Activated CD8-positive, alpha-beta T cell treated with anti-CD3 and anti-CD28 coated beads for 36 hours (primary cell): ENCODE data around the gene RILPL2. TPM values are rescaled to one million over a fixed set of nuclear protein-coding genes. Genes with fewer than 3 reads are reported as not detected.
A peak's percentile ranks its signal among the peaks of the same experiment; 100 is the strongest.
"Not testable (repeated sequence)": the region's sequence is repeated elsewhere in the genome, so short reads cannot be mapped to it uniquely, and the experiment has no call there.

ENCODE experiments used
- ATAC-seq: fragments of 200-7000 bp; cut with Tn5 transposase; one replicate; pipeline ENCODE4 v1.10.0; 2021; ENCODE audit warnings: mild to moderate bottlenecking, moderate library complexity
- CTCF ChIA-PET: fragments of 350-600 bp; sonication (Branson Sonifier 250); formaldehyde crosslinking; loops from one replicate; lab custom pipeline; 2021; ENCODE audit warnings: antibody characterized with exemption; lab: Charles Lee
- POLR2A ChIA-PET: fragments of 350-600 bp; sonication (Branson Sonifier 250); formaldehyde crosslinking; loops from one replicate; lab custom pipeline; 2021; ENCODE audit warnings: antibody characterized with exemption; lab: Charles Lee
- DNase-seq: peaks from one replicate; pipeline ENCODE4 v3.0.0-alpha.2; 2020
- H3K27ac Mint-ChIP-seq: one replicate; pipeline ENCODE4 v1.8.0; 2021; ENCODE audit warnings: mild to moderate bottlenecking, mixed read lengths
- H3K27me3 Mint-ChIP-seq: one replicate; pipeline ENCODE4 v1.8.0; 2021; ENCODE audit warnings: mixed read lengths
- H3K36me3 Mint-ChIP-seq: one replicate; pipeline ENCODE4 v1.8.0; 2021; ENCODE audit warnings: low read depth, mixed read lengths
- H3K4me1 Mint-ChIP-seq: one replicate; pipeline ENCODE4 v1.8.0; 2021; ENCODE audit warnings: low read depth, mixed read lengths
- H3K4me3 Mint-ChIP-seq: one replicate; pipeline ENCODE4 v1.8.0; 2021; ENCODE audit warnings: mild to moderate bottlenecking, moderate library complexity, mixed read lengths
- H3K9me3 Mint-ChIP-seq: one replicate; pipeline ENCODE4 v1.8.0; 2021; ENCODE audit warnings: mixed read lengths
- CTCF ChIP-seq: fragments of 200-600 bp; IDR thresholded peaks from one replicate; pipeline ENCODE4 v1.8.0; 2022; ENCODE audit warnings: antibody characterized with exemption, mild to moderate bottlenecking
- intact Hi-C: fragments of 100-400 bp; cut with micrococcal nuclease; formaldehyde crosslinking; loops from one replicate; pipeline ENCODE4 v1.10.0; 2022
- total RNA-seq, 2 experiments: library from RNA; stranded (reverse); gene quantifications; one replicate each; pipeline ENCODE4 v1.2.3, GENCODE V29; 2021

Gene RILPL2
- total RNA-seq, 2 experiments from 2014 or later, result 9.0 to 9.3 TPM

- H3K27me3 Mint-ChIP-seq, result no peaks in the 10 kb centered on the region
- H3K4me1 Mint-ChIP-seq, result peaks cover 23% of the 10 kb centered on the region
- H3K9me3 Mint-ChIP-seq, result no peaks in the 10 kb centered on the region
- POLR2A ChIA-PET, result interaction anchor here (0.9 to 3.8 kb wide), 8 partner anchors 10 to 215 kb away, joined by 3 to 19 read pairs (median 5); partner anchors contain the start of genes RILPL2 and SBNO1
- intact Hi-C loops, result no loop called here
- CTCF ChIA-PET, result interaction anchor here (1.4 to 1.9 kb wide), 2 partner anchors 9 to 25 kb away, joined by 4 to 6 read pairs; no protein-coding TSS in a partner anchor
- H3K4me3 Mint-ChIP-seq, result peak within 1 kb of the TSS; percentile 95
- no peak for TF ChIP-seq CTCF
- peak; percentile 76 for ATAC-seq
- DNase-seq, result peak; percentile 85
- peaks cover 27% of the 10 kb centered on the region for H3K36me3 Mint-ChIP-seq
- peak within 1 kb of the TSS; percentile 99 for H3K27ac Mint-ChIP-seq
Observed at GRCh38 chr12:123457980-123458779, 21.7 kb upstream of the RILPL2 start, which contains the start of gene SNRNP35. TSS of gene SNRNP35 (plus strand) at chr12:123458139. CDS start at chr12:123465541, 7,402 bp downstream.

DNA sequence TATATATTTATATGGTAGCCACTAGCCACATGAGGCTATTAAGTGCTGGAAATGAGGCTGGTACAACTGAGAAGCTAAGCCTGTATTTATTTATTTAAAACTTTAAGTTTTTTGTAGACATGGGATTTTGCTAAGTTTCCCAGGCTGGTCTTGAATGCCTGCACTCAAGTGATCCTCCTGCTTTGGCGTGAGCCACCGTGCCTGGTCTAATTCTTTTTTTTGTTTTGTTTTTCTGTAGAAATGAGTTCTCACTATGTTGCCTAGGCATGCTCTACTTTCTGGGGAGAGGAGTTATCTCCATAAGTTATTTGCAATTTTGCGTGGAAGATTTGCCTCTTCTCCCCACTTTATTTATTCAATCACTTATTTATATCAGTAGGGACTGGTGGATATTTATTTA lies 16.7 kb upstream of the RILPL2 start:
- intact Hi-C loops, result no loop called here
- no peak for TF ChIP-seq CTCF
- Mint-ChIP-seq H3K27ac (no peak overlapping the region), H3K36me3 (peaks cover 5% of the 10 kb centered on the region), H3K4me3 (no peak overlapping the region), H3K4me1 (peaks cover 13% of the 10 kb centered on the region), H3K27me3 (no peaks in the 10 kb centered on the region), H3K9me3 (peaks cover 2% of the 10 kb centered on the region)
- CTCF ChIA-PET, result no interaction called here
- ATAC-seq (no peak), DNase-seq (peak; percentile 44)
- POLR2A ChIA-PET, result no interaction called here

DNA sequence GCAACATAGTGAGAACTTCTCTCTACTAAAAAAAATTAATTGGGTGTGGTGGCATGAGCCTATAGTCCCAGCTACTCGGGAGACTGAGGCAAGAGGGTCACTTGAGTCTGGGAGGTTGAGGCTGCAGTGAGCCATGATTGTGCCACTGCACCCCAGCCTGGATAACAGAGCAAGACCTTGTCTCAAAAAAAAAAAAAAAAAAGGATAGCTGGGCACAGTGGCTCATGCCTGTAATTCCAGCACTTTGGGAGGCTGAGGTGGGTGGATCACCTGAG lies 15.7 kb upstream of the RILPL2 start:
- H3K36me3 Mint-ChIP-seq, H3K27me3 Mint-ChIP-seq, H3K27ac Mint-ChIP-seq, H3K9me3 Mint-ChIP-seq, H3K4me3 Mint-ChIP-seq, DNase-seq, intact Hi-C loops: not testable (repeated sequence)
- ATAC-seq, result peak; percentile 24
- ChIA-PET POLR2A (interaction anchor here (2.0 kb wide), 1 partner anchor 15 kb away, joined by 8 read pairs; the partner anchor contains the start of gene RILPL2), CTCF (interaction anchor here (1.0 kb wide), 1 partner anchor 11 kb away, joined by 3 read pairs; no protein-coding TSS in a partner anchor)
- peaks cover 16% of the 10 kb centered on the region for H3K4me1 Mint-ChIP-seq

GRCh38 chr12:123450636-123451035 lies 14.2 kb upstream of the RILPL2 start:
- POLR2A ChIA-PET, result interaction anchor here (0.6 to 2.0 kb wide), 3 partner anchors 9 to 196 kb away, joined by 3 to 8 read pairs (median 5); partner anchors contain the start of gene RILPL2

GRCh38 chr12:123449856-123450255 lies 13.4 kb upstream of the RILPL2 start:
- peaks cover 3% of the 10 kb centered on the region for H3K36me3 Mint-ChIP-seq
- ChIA-PET POLR2A (interaction anchor here (1.2 to 3.1 kb wide), 2 partner anchors 10 to 13 kb away, joined by 5 to 11 read pairs; partner anchors contain the start of gene RILPL2), CTCF (interaction anchor here (1.6 kb wide), 1 partner anchor 13 kb away, joined by 5 read pairs; the partner anchor contains the start of gene RILPL2)
- no peaks in the 10 kb centered on the region for H3K27me3 Mint-ChIP-seq
- H3K27ac Mint-ChIP-seq, result peak overlapping the region; percentile 87
- no peak for TF ChIP-seq CTCF
- intact Hi-C loops, result no loop called here
- H3K4me1 Mint-ChIP-seq, result peaks cover 16% of the 10 kb centered on the region
- H3K9me3 Mint-ChIP-seq, result peaks cover 2% of the 10 kb centered on the region
- no peak for ATAC-seq
- no peak for DNase-seq
- no peak overlapping the region for H3K4me3 Mint-ChIP-seq

More at GRCh38 chr12:123450636-123451035, 14.2 kb upstream of the RILPL2 start:
- H3K36me3 Mint-ChIP-seq, result peaks cover 3% of the 10 kb centered on the region
- no peak for DNase-seq
- CTCF ChIA-PET, result no interaction called here
- H3K27ac Mint-ChIP-seq, result no peak overlapping the region
- intact Hi-C loops, result no loop called here
- no peaks in the 10 kb centered on the region for H3K27me3 Mint-ChIP-seq
- no peak overlapping the region for H3K4me3 Mint-ChIP-seq
- no peak for ATAC-seq
- H3K4me1 Mint-ChIP-seq, result peaks cover 16% of the 10 kb centered on the region
- peaks cover 2% of the 10 kb centered on the region for H3K9me3 Mint-ChIP-seq
- no peak for TF ChIP-seq CTCF
